Measurements from ENCODE around the gene PIEZO2. TPM values are rescaled to one million over a fixed set of nuclear protein-coding genes. Genes with fewer than 3 reads are reported as not detected.

Gene PIEZO2
- total RNA-seq, 6 experiments from 2014 or later = not detected

DNA sequence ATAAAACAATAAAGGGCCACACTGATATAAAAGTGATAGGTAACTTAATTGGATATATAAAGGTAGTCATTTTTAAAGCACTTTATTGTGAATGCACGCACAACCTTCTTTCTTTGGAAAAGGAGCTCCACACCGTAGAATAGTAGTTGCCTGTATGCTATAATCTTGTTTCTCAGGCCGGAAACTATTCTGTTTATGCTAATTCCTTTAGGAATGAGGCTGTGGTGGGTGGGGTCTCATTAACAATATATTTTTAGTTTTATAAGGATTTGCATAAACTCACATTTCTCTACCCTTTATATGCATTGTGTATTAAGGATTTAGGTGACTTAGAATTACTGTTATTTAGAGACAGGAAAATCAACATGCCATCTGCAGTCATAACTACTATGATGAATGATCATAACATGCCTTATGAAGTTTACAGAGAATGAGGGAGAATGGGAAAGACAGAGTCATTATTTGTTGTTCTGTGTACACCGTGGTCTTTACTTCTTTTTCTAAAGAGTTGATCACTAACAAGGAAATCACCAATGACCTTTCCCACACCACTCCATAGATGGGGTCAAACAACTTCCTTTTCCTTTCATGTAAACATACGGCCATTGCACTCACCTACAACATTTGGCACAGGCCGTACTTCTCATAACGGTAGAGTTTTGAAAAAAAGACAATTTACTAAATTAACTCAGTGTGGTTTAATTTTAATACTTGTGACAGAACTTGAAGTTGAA lies 84.5 kb downstream of the PIEZO2 start:
- Mint-ChIP-seq H3K9me3 (no peaks in the 10 kb centered on the region; the same call in 1 of the 2 replicates), H3K27me3 (ENCODE audit: insufficient read depth) (peaks cover 2% of the 10 kb centered on the region), H3K4me1 (ENCODE audit: low read depth) (no peaks in the 10 kb centered on the region), H3K36me3 (ENCODE audit: low read depth) (no peaks in the 10 kb centered on the region), H3K4me3 (no peak overlapping the region), H3K27ac (no peak overlapping the region)
- TF ChIP-seq, protein P1, sequence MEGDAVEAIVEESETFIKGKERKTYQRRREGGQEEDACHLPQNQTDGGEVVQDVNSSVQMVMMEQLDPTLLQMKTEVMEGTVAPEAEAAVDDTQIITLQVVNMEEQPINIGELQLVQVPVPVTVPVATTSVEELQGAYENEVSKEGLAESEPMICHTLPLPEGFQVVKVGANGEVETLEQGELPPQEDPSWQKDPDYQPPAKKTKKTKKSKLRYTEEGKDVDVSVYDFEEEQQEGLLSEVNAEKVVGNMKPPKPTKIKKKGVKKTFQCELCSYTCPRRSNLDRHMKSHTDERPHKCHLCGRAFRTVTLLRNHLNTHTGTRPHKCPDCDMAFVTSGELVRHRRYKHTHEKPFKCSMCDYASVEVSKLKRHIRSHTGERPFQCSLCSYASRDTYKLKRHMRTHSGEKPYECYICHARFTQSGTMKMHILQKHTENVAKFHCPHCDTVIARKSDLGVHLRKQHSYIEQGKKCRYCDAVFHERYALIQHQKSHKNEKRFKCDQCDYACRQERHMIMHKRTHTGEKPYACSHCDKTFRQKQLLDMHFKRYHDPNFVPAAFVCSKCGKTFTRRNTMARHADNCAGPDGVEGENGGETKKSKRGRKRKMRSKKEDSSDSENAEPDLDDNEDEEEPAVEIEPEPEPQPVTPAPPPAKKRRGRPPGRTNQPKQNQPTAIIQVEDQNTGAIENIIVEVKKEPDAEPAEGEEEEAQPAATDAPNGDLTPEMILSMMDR (IDR thresholded peaks at IDR 0.05) = no peak
- no peak for DNase-seq

DNA sequence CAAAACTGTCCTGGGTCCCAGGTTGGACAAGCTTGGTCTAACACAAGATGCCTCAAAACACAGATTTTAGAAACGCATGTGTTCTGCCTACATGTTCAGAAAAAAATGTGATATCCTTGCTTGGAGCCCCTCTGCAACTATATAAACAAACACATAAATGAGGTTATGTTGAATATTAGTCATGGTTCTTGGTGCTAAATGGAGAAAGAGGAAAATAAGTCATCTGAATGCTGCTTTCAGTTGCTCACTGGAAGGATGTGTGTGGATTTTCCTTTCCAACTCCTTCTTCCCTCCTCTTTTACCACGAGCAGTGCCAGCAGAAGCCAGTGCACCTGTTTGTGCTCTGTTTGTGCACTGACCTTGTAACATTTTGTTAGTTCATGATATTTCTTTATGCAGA lies 85.3 kb downstream of the PIEZO2 start:
- no peak for DNase-seq

DNA sequence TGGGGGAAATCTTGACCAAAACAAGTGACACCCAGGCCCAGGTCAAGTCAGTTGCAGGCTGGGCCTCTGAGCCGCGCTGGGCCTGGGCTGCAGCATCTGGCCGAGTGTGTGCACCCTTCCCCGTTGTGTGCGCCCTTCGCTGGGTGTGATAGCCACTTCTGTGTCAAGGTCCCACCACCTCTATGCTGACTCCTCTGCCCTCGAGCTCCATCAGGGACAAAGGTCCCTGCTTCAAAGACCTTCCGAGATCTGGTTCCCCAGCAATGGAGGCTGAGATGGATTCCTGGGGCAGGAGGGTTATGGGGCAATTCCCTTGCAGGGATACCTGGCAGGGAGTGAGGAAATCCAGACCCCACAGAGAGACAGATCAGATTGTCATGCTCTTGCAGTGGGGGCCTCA lies 93.6 kb downstream of the PIEZO2 start:
- TF ChIP-seq, protein P1 (IDR thresholded peaks at IDR 0.05) = no peak
- Mint-ChIP-seq H3K36me3 (ENCODE audit: low read depth) (no peaks in the 10 kb centered on the region), H3K27ac (no peak overlapping the region), H3K27me3 (ENCODE audit: insufficient read depth) (peaks cover 5% of the 10 kb centered on the region; the same call in 1 of the 2 replicates), H3K4me1 (ENCODE audit: low read depth) (no peaks in the 10 kb centered on the region), H3K9me3 (no peaks in the 10 kb centered on the region), H3K4me3 (no peak overlapping the region)
- DNase-seq = no peak

More for the DNA sequence above, 85.3 kb downstream of the PIEZO2 start:
- no peaks in the 10 kb centered on the region; the same call in 1 of the 2 replicates for H3K9me3 Mint-ChIP-seq
- H3K4me3 Mint-ChIP-seq = no peak overlapping the region
- no peak overlapping the region for H3K27ac Mint-ChIP-seq
- no peaks in the 10 kb centered on the region for H3K4me1 Mint-ChIP-seq (ENCODE audit: low read depth)
- peaks cover 2% of the 10 kb centered on the region for H3K27me3 Mint-ChIP-seq (ENCODE audit: insufficient read depth)
- TF ChIP-seq, protein P1 (IDR thresholded peaks at IDR 0.05) = no peak
- H3K36me3 Mint-ChIP-seq (ENCODE audit: low read depth) = no peaks in the 10 kb centered on the region

DNA sequence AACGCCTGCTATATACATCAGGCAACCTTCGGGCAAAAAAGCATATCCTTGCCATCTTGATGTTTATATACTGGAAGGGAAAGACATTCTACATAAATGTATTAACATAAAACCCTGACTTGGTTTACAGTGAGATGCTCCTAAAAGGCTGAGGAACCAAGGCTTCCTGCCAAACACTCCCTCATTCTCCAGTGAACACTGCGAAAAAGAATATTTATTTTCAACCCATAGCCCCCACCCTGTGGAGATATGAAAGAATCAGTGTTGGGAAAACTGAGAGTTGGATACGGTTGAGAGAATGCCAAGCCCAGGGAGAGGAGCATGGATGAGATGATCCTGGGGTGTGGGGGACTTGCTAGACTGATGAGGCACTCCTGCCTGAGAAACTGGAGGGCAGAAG lies 94.9 kb downstream of the PIEZO2 start:
- no peak overlapping the region for H3K4me3 Mint-ChIP-seq
- H3K4me1 Mint-ChIP-seq (ENCODE audit: low read depth) = no peaks in the 10 kb centered on the region
- H3K36me3 Mint-ChIP-seq (ENCODE audit: low read depth) = no peaks in the 10 kb centered on the region
- no peak for DNase-seq
- H3K27me3 Mint-ChIP-seq (ENCODE audit: insufficient read depth) = peaks cover 5% of the 10 kb centered on the region; the same call in 1 of the 2 replicates
- TF ChIP-seq, protein P1 (IDR thresholded peaks at IDR 0.05) = no peak
- no peaks in the 10 kb centered on the region for H3K9me3 Mint-ChIP-seq
- no peak overlapping the region for H3K27ac Mint-ChIP-seq

DNA sequence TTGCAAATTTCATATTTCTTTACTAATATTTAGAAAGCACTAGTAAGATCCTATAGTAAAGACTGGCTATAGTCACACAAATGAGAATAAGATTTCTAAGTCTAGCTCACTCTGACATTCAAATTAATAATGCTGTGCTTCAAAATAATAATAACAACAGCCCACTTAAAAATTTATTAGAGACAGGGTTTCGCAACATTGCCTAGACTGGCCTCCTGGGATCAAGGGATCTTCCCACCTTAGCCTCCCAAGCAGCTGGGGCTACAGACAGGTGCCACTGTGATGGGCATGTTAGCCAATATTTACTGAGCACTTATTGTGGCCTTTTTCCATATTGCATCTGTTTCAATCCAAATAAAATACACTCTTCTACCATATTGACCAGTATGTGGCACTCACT lies 96.1 kb downstream of the PIEZO2 start:
- Mint-ChIP-seq H3K27ac (no peak overlapping the region), H3K4me3 (no peak overlapping the region), H3K36me3 (ENCODE audit: low read depth) (no peaks in the 10 kb centered on the region), H3K4me1 (ENCODE audit: low read depth) (no peaks in the 10 kb centered on the region), H3K9me3 (no peaks in the 10 kb centered on the region), H3K27me3 (ENCODE audit: insufficient read depth) (peaks cover 4% of the 10 kb centered on the region; the same call in 1 of the 2 replicates)
- DNase-seq = no peak
- TF ChIP-seq, protein P1 (IDR thresholded peaks at IDR 0.05) = no peak

All from HFFc6 (cell line).